WTC11 (cell line): ENCODE measurements around the gene RELCH. TPM values are rescaled to one million over a fixed set of nuclear protein-coding genes. Genes with fewer than 3 reads are reported as not detected.

Experiments
- ATAC-seq: fragments of 200-7000 bp; cut with Tn5 transposase; 2 replicates; pipeline ENCODE4 v1.10.0; 2021; ENCODE audit warnings: mild to moderate bottlenecking, moderate library complexity
- CTCF ChIA-PET: fragments of 300-600 bp; sonication (Branson Sonifier 250); formaldehyde crosslinking; loops from one replicate; lab custom pipeline; 2021; ENCODE audit warnings: antibody characterized with exemption; lab: Charles Lee
- POLR2A ChIA-PET: fragments of 350-600 bp; sonication (Branson Sonifier 250); formaldehyde crosslinking; loops from one replicate; lab custom pipeline; 2021; ENCODE audit warnings: antibody characterized with exemption; lab: Charles Lee
- DNase-seq: peaks from one replicate; pipeline ENCODE4 v3.0.0; 2021; ENCODE audit warnings: low spot score
- H3K27ac Mint-ChIP-seq: 2 replicates; pipeline ENCODE4 v1.8.0; 2021; ENCODE audit warnings: mixed read lengths
- H3K27me3 Mint-ChIP-seq: 2 replicates; pipeline ENCODE4 v1.8.0; 2021; ENCODE audit warnings: low read depth, mild to moderate bottlenecking, moderate library complexity, mixed read lengths
- H3K36me3 Mint-ChIP-seq: 2 replicates; pipeline ENCODE4 v1.8.0; 2021; ENCODE audit warnings: mixed read lengths
- H3K4me1 Mint-ChIP-seq: 2 replicates; pipeline ENCODE4 v1.8.0; 2022; ENCODE audit warnings: mixed read lengths
- H3K4me3 Mint-ChIP-seq: 2 replicates; pipeline ENCODE4 v1.8.0; 2021; ENCODE audit warnings: mild to moderate bottlenecking, moderate library complexity, mixed read lengths
- H3K9me3 Mint-ChIP-seq: 2 replicates; pipeline ENCODE4 v1.8.0; 2021; ENCODE audit warnings: mixed read lengths
- ATF6 ChIP-seq: sonication (generic); formaldehyde crosslinking; IDR thresholded peaks from 2 replicates; pipeline ENCODE4 v1.8.1; 2023; ENCODE audit warnings: mild to moderate bottlenecking, missing genetic modification reagents
- CBFB ChIP-seq: sonication (generic); formaldehyde crosslinking; IDR thresholded peaks from 2 replicates; pipeline ENCODE4 v1.8.1; 2022; ENCODE audit warnings: mild to moderate bottlenecking, low read depth, missing genetic modification reagents
- ETV6 ChIP-seq: sonication (generic); formaldehyde crosslinking; IDR thresholded peaks from 2 replicates; pipeline ENCODE4 v1.8.1; 2022; ENCODE audit warnings: mild to moderate bottlenecking, missing genetic modification reagents
- FOXP4 ChIP-seq: sonication (generic); formaldehyde crosslinking; IDR thresholded peaks from 2 replicates; pipeline ENCODE4 v1.8.0; 2022; ENCODE audit warnings: mild to moderate bottlenecking, missing genetic modification reagents
- GRHL2 ChIP-seq: fragments of 250-450 bp; sonication (Bioruptor Pico); IDR thresholded peaks from 2 replicates; pipeline ENCODE4 v1.8.0; 2022; ENCODE audit warnings: mild to moderate bottlenecking, moderate library complexity; ENCODE audit not compliant: insufficient replicate concordance, severe bottlenecking
- GTF2I ChIP-seq: fragments of 250-450 bp; sonication (Bioruptor Pico); conservative IDR thresholded peaks from 2 replicates; pipeline ENCODE4 v1.4.0; 2021; ENCODE audit warnings: mild to moderate bottlenecking
- MAX ChIP-seq: sonication (generic); formaldehyde crosslinking; IDR thresholded peaks from 2 replicates; pipeline ENCODE4 v1.8.0; 2022; ENCODE audit warnings: mild to moderate bottlenecking, missing genetic modification reagents
- NFATC4 ChIP-seq: fragments of 250-450 bp; sonication (Bioruptor Pico); IDR thresholded peaks from 2 replicates; pipeline ENCODE4 v1.9.0; 2021; ENCODE audit warnings: mild to moderate bottlenecking
- SMAD4 ChIP-seq: sonication (generic); formaldehyde crosslinking; IDR thresholded peaks from 2 replicates; pipeline ENCODE4 v1.8.0; 2022; ENCODE audit warnings: mild to moderate bottlenecking, missing genetic modification reagents
- SOX15 ChIP-seq: fragments of 250-450 bp; sonication (Bioruptor Pico); IDR thresholded peaks from 2 replicates; pipeline ENCODE4 v1.9.0; 2021; ENCODE audit warnings: mild to moderate bottlenecking
- ZNF281 ChIP-seq: sonication (generic); formaldehyde crosslinking; IDR thresholded peaks from 2 replicates; pipeline ENCODE4 v1.8.0; 2023; ENCODE audit warnings: mild to moderate bottlenecking, missing genetic modification reagents
- ZNF396 ChIP-seq: fragments of 250-450 bp; sonication (Bioruptor Pico); IDR thresholded peaks from 2 replicates; pipeline ENCODE4 v1.8.0; 2021; ENCODE audit warnings: mild to moderate bottlenecking, moderate library complexity, borderline replicate concordance
- total RNA-seq: library from RNA; stranded (reverse); gene quantifications from 3 replicates; pipeline ENCODE4 v1.2.3, GENCODE V29; 2021
- TF ChIP-seq, protein P1 (sequence below): sonication (generic); formaldehyde crosslinking; IDR thresholded peaks from 2 replicates; pipeline ENCODE4 v1.8.1; 2022; ENCODE audit warnings: low read depth, mild to moderate bottlenecking, moderate library complexity, missing genetic modification reagents, borderline replicate concordance
- TF ChIP-seq, protein P2 (sequence below): sonication (generic); formaldehyde crosslinking; IDR thresholded peaks from 2 replicates; pipeline ENCODE4 v1.8.0; 2022; ENCODE audit warnings: mild to moderate bottlenecking, missing genetic modification reagents
- TF ChIP-seq, protein P3 (sequence below): sonication (generic); formaldehyde crosslinking; IDR thresholded peaks from 2 replicates; pipeline ENCODE4 v1.8.0; 2023; ENCODE audit warnings: missing genetic modification reagents, mild to moderate bottlenecking, borderline replicate concordance
- TF ChIP-seq, protein P4 (sequence below): sonication (generic); formaldehyde crosslinking; IDR thresholded peaks from 2 replicates; pipeline ENCODE4 v1.8.0; 2022; ENCODE audit warnings: mild to moderate bottlenecking, missing genetic modification reagents

The RELCH gene
- total RNA-seq, 1 experiment from 2014 or later = 30.2 TPM

DNA sequence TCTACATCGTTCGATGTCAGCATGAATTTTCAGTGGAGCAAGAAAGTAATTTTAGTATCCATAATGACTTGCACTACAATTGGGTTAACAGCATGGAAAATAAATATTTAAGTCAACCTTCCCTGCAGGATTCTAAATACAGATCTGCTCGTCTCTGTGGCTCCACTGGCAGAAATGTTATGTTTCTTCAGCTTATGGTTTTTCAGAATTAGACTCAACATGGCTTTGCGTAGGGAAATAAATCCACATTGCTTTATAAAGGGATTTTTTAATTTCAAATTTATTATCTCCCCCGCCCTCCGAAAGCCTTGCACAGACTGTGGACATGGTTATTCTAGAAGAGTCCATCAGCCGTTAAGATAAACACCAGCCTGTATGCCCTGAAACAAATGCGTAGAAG, 156.3 kb downstream of the RELCH start (continued):
- TF ChIP-seq, protein P1, sequence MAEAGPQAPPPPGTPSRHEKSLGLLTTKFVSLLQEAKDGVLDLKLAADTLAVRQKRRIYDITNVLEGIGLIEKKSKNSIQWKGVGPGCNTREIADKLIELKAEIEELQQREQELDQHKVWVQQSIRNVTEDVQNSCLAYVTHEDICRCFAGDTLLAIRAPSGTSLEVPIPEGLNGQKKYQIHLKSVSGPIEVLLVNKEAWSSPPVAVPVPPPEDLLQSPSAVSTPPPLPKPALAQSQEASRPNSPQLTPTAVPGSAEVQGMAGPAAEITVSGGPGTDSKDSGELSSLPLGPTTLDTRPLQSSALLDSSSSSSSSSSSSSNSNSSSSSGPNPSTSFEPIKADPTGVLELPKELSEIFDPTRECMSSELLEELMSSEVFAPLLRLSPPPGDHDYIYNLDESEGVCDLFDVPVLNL (CRISPR knock-in tag) = no peak
- TF ChIP-seq CBFB (CRISPR knock-in tag) = no peak

GRCh38 chr18:62345909-62346308, 158.9 kb downstream of the RELCH start:
- no peak for TF ChIP-seq ZNF281 (CRISPR knock-in tag)
- TF ChIP-seq ZNF396 (CRISPR knock-in tag) = no peak
- TF ChIP-seq, protein P2, sequence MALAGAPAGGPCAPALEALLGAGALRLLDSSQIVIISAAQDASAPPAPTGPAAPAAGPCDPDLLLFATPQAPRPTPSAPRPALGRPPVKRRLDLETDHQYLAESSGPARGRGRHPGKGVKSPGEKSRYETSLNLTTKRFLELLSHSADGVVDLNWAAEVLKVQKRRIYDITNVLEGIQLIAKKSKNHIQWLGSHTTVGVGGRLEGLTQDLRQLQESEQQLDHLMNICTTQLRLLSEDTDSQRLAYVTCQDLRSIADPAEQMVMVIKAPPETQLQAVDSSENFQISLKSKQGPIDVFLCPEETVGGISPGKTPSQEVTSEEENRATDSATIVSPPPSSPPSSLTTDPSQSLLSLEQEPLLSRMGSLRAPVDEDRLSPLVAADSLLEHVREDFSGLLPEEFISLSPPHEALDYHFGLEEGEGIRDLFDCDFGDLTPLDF (CRISPR knock-in tag) = no peak
- no peak for TF ChIP-seq GRHL2 (CRISPR knock-in tag)
- no peak for TF ChIP-seq ATF6 (CRISPR knock-in tag)
- TF ChIP-seq, protein P3, sequence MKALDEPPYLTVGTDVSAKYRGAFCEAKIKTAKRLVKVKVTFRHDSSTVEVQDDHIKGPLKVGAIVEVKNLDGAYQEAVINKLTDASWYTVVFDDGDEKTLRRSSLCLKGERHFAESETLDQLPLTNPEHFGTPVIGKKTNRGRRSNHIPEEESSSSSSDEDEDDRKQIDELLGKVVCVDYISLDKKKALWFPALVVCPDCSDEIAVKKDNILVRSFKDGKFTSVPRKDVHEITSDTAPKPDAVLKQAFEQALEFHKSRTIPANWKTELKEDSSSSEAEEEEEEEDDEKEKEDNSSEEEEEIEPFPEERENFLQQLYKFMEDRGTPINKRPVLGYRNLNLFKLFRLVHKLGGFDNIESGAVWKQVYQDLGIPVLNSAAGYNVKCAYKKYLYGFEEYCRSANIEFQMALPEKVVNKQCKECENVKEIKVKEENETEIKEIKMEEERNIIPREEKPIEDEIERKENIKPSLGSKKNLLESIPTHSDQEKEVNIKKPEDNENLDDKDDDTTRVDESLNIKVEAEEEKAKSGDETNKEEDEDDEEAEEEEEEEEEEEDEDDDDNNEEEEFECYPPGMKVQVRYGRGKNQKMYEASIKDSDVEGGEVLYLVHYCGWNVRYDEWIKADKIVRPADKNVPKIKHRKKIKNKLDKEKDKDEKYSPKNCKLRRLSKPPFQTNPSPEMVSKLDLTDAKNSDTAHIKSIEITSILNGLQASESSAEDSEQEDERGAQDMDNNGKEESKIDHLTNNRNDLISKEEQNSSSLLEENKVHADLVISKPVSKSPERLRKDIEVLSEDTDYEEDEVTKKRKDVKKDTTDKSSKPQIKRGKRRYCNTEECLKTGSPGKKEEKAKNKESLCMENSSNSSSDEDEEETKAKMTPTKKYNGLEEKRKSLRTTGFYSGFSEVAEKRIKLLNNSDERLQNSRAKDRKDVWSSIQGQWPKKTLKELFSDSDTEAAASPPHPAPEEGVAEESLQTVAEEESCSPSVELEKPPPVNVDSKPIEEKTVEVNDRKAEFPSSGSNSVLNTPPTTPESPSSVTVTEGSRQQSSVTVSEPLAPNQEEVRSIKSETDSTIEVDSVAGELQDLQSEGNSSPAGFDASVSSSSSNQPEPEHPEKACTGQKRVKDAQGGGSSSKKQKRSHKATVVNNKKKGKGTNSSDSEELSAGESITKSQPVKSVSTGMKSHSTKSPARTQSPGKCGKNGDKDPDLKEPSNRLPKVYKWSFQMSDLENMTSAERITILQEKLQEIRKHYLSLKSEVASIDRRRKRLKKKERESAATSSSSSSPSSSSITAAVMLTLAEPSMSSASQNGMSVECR (CRISPR knock-in tag) = no peak
- CTCF ChIA-PET = no interaction called here
- DNase-seq (no peak), ATAC-seq (no peak)
- H3K27ac Mint-ChIP-seq = no peak overlapping the region
- peaks cover 39% of the 10 kb centered on the region for H3K4me1 Mint-ChIP-seq
- H3K27me3 Mint-ChIP-seq = no peaks in the 10 kb centered on the region
- H3K9me3 Mint-ChIP-seq = no peaks in the 10 kb centered on the region
- POLR2A ChIA-PET = interaction anchor here (0.5 kb wide), 1 partner anchor 12 kb away, joined by 3 read pairs; no protein-coding TSS in a partner anchor
- H3K36me3 Mint-ChIP-seq = no peaks in the 10 kb centered on the region
- H3K4me3 Mint-ChIP-seq = no peak overlapping the region

- ATAC-seq = peak; percentile 84
- no peaks in the 10 kb centered on the region for H3K36me3 Mint-ChIP-seq
- TF ChIP-seq, protein P4, sequence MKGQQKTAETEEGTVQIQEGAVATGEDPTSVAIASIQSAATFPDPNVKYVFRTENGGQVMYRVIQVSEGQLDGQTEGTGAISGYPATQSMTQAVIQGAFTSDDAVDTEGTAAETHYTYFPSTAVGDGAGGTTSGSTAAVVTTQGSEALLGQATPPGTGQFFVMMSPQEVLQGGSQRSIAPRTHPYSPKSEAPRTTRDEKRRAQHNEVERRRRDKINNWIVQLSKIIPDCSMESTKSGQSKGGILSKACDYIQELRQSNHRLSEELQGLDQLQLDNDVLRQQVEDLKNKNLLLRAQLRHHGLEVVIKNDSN (CRISPR knock-in tag) = no peak
- TF ChIP-seq SOX15 (CRISPR knock-in tag) = no peak
- no peak for TF ChIP-seq NFATC4 (CRISPR knock-in tag)
- TF ChIP-seq GTF2I = no peak
- TF ChIP-seq MAX = 0 out of 2 replicates have a peak, but pooled peaks have one; percentile 20
- 0 out of 2 replicates have a peak, but pooled peaks have one; percentile 26 for TF ChIP-seq FOXP4 (CRISPR knock-in tag)
- TF ChIP-seq SMAD4 (CRISPR knock-in tag) = no peak
- TF ChIP-seq ETV6 (CRISPR knock-in tag) = peak; percentile 86
- TF ChIP-seq, all 79 proteins: peak for 3
- H3K9me3 Mint-ChIP-seq = no peaks in the 10 kb centered on the region
- peak overlapping the region; percentile 39 for H3K27ac Mint-ChIP-seq
- no peak overlapping the region for H3K4me3 Mint-ChIP-seq
- POLR2A ChIA-PET = interaction anchor here (0.5 kb wide), 1 partner anchor 13 kb away, joined by 3 read pairs; no protein-coding TSS in a partner anchor
- no peak for DNase-seq
- H3K4me1 Mint-ChIP-seq = peaks cover 37% of the 10 kb centered on the region
- no peaks in the 10 kb centered on the region for H3K27me3 Mint-ChIP-seq
- CTCF ChIA-PET = interaction anchor here (0.8 to 1.7 kb wide), 2 partner anchors 22 to 97 kb away, joined by 3 to 8 read pairs; partner anchors contain the start of gene TNFRSF11A
Measured at GRCh38 chr18:62346333-62347088, 159.5 kb downstream of the RELCH start.
